Activated gamma-delta T cell (primary cell): Measurements from ENCODE around the gene PCCA.
"Not testable (repeated sequence)": the region's sequence is repeated elsewhere in the genome, so short reads cannot be mapped to it uniquely, and the experiment has no call there.

ENCODE experiments used
- DNase-seq: peaks from one replicate; lab custom pipeline; 2025; lab: John Stamatoyannopoulos, UW

The PCCA gene

GRCh38 chr13:100096526-100096925 lies 7.6 kb downstream of the PCCA start:
- no peak for DNase-seq

GRCh38 chr13:100097821-100098220 lies 8.9 kb downstream of the PCCA start:
- DNase-seq: no peak

GRCh38 chr13:100098445-100099116 lies 9.7 kb downstream of the PCCA start:
- no peak for DNase-seq

DNA sequence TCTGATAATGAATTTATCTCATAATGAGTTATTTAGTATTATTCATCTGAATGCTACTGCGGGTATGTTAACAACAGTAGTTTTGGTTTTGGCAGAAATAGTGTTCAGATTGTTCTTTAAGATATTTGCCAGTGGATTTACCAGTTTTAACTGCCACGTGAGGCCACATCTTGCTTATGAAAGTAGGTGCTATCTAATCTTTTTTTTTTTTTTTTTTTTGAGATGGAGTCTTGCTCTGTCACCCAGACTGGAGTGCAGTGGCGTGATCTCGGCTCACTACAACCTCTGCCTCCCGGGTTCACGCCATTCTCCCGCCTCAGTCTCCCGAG lies 10.2 kb downstream of the PCCA start:
- DNase-seq: not testable (repeated sequence)

DNA sequence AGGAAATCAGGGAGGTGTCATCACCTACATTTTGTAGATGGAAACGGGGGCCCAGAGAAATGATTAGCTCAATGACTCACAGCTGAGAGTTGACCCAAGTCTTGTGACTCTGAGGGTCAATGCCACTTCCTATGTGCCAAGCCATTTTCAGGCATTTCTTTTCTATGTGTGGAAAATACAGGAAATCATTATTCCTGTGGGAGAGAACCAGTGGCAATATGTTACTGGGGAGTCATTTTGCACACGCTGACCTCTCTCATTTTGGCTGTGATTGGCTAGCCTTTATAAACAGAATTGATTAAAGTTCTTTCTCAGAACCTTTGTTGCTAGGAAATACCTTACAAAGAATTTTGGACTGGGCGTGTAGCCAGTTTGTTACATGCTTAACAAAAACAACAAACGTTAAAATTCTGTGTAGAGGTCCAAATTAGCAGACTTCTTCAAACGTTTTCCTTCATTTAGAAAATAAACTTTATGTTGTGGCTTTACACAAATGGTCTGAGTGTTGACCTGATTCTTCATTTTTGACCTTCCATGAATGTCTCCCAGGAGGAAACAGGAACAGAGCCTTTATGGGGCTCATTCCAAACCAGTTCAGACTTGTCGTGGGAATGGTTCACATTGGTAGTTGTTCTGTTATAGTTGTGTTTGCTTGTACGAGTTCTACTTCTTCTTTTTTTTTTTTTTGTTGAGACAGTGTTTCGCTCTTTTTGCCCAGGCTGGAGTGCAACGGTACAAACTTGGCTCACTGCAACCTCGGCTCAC lies 11.4 kb downstream of the PCCA start:
- no peak for DNase-seq

DNA sequence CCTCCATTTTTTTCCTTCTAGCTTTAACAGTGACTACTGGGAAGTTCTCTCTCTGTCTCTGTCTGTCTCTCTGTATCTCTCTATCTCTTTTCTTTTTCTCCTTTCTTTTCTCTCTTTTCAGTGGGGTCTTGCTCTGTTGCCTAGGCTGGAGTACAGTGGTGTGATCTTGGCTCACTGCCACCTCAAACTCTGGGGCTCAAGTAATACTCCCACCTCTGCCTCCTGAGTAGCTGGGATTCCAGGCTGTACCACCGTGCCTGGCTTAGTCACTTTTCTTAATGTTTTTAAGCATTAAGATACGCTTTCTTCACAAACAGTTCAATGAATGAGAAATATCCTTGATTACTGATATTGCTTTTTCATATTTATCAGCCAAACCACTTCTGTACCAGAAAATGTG lies 13.1 kb downstream of the PCCA start:
- DNase-seq: no peak

DNA sequence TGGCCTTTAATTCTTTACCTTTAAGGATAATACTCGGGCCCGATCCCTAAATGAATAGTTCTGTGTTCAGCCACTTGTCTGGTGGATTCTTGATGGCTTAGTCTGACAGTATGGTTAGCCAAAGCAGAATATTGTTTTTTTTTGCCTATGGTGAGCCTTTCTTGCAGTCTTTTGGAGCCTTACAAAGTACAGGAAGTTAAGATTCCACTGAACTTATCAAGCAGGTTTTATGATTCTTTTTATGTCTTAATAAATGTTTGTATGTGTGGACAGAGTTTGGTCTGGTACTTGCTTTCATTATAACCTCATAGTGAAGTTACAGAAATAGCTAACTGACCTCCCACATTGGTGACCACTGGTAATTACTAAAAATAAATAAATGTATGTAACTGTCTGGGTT lies 17.1 kb downstream of the PCCA start:
- no peak for DNase-seq

DNA sequence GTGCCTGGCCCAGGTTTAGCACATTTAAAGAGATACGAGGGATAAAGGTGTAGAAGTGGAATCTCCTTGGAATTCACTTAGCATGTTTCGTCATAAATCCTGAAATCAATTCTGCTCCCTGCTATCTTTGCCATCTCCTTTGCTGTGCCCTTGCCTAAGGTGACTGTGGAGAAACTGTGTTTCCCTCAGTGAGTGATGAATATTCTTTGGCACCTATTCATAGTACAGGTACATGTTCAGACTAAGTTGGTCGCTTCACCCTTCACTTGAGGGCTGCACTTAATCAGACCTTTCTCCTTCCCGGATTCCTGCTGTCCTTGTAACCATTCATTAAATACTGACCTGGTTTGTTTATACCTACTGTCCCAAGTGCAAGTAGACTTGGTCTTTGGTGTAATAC lies 17.8 kb downstream of the PCCA start:
- DNase-seq: no peak

DNA sequence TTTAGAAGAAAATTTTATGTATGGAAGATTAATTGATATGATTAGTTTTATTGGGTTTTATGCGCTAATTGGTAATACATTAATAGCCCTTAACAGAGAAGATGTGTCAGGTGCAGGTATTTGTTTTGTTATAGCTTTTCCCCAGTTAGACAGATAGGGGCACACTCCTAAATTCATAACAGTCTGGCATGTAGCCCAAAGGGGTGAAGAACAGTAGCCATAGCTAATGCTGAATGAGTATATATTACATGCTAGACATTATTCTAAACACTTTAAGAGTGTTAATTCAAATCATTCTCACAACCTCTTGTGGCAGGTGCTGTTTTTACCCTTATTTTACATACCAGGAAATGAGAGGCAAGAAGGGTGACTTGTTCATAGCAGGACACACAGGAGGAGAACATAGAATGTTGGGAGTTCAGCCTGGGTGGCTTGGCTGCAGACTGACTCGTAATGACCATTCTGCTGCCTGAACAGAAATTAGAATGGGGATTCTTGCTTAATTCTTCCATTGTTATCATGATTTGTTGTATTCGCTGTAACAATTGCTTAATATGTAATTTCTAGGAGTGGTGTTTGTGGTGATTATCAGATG lies 20.1 kb downstream of the PCCA start:
- no peak for DNase-seq

GRCh38 chr13:100110269-100110668 lies 21.4 kb downstream of the PCCA start:
- DNase-seq: no peak

GRCh38 chr13:100112186-100112838 lies 23.4 kb downstream of the PCCA start:
- DNase-seq: no peak

DNA sequence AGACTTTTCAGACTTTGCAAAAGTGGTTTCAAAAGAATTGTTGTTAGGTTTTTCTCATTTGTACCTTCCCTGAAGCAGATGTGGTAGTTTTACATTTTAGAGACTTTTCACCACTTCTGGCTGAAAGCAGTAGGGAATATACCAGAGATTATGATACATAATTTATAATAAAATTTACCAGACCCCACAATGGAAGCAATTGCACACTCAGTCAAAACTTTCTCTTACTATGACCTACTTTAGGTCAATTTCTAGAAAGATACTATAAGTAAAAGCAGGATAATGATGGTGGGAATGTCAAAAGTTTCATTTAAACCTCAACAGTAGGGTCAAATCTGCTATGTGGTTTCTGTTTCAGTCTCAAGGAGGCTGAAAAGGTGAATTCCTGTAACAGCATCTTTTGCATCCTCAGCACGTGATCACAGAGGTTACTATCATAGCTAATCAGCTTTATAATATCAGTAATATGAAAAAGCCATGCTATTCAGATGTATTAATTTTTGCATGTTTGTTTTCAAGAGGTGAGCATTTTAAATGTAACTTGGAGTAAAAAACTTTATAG lies 26.9 kb downstream of the PCCA start:
- DNase-seq: no peak

- DNase-seq: no peak
Observed at GRCh38 chr13:100124265-100124664, 35.4 kb downstream of the PCCA start.

DNA sequence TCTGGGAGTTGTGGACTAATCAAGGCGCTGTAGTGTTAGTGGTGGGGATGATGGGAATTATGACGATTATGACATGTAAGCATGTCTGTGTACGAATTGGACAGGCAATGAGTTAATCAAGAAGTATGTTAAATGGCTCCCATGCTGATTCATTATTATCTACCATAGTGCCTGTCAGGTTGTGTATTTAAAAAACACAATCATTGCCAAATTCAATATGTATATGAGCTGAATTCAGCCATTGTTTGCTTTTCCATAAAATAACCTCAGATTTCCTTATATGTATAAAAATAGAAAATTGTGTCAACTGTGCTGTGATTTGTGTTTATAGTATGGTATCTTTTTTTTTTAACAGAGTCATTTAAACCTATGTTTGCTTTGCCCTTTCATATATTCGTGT lies 37.1 kb downstream of the PCCA start:
- DNase-seq: no peak

DNA sequence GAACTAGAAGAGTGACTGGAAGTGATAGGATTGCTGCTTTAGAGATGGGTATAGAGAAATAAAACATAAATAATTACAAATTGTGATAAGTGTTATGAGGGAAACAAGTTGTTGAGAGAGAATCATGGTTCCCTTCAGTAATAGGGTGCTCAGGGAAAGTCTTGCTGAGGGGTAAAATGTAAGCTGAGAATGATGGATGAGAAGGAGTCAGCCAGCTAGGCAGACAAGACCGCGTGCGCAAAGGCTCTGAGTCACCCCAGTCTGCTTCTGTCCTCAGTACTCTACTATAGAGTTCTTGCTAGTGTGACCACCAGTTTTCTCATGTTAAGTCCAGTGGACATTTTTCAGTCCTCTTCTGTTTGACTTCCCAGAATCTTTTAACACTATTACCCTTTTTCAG lies 39.5 kb downstream of the PCCA start:
- DNase-seq: no peak

- no peak for DNase-seq
Observed at GRCh38 chr13:100128838-100129237, 39.9 kb downstream of the PCCA start.

GRCh38 chr13:100129605-100130004 lies 40.7 kb downstream of the PCCA start:
- DNase-seq: no peak

- no peak for DNase-seq
Observed at GRCh38 chr13:100130092-100130491, 41.2 kb downstream of the PCCA start.

- DNase-seq: no peak
Observed at GRCh38 chr13:100130930-100131511, 42.1 kb downstream of the PCCA start.

DNA sequence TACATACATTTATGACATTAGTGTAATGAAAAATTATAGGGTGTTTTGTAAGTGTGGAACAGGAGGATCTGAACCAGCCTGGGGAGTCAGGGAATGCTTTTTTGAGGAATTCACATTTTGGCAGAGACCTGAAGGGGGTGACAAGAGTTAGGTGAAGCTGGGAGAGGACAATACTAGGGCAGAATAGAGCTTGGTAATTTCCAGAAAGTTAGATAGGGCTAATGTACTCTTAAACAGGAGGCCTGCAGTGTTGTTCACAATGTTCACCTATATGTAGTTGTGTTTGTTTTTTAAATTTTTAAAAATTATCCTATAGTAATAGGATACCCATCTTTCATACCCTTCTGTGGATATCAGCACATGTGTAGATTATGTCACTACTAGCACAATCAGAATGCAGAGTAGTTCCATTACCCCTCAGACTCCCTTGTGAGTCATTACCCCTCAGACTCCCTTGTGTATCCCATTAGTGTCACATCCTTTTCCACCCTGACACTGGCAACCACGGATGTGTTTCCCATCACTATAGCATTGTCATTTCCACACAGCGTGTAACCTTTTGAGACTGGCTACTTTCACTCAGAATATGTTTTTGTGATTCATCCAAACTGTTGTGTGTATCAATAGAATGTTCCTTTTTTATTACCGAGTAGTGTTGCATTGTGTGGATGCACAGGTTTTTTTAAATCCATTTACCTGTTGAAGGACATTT lies 43.1 kb downstream of the PCCA start:
- no peak for DNase-seq

DNA sequence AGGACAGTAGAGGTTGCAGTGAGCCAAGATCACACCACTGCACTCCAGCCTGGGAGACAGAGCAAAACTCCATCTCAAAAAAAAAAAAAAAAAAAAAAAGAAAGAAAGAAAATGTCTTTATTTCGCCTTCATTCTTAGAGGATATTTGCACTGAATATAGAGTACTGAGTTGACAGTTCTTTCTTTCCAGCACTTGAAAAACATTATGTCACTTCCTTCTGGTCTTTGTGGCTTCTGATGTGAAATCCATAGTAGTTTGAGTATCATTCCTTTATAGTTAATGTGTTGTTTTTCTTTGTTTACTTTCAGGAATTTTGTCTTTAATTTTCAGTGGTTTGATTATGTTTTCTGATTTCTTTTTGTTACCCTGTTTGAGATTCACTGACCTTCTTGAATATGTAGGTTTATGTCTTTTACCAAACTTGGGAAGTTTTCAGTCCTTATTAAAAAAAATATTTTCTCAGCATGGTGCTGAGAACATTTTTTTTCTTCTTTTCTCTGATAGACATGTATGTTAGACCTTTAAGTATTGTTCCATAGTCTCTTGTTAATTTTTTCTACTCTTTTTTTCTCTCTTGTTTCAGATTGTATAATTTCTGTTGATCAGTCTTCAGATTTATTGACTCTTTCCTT lies 50.1 kb downstream of the PCCA start:
- DNase-seq: no peak
